NB4 (cell line): Measurements from ENCODE around the gene DESI2.
A peak's percentile ranks its signal among the peaks of the same experiment; 100 is the strongest.
"Not testable (repeated sequence)": the region's sequence is repeated elsewhere in the genome, so short reads cannot be mapped to it uniquely, and the experiment has no call there.

Experiments used
- DNase-seq: peaks from one replicate; pipeline ENCODE4 v3.0.0; 2010; ENCODE audit warnings: low read depth
- H3K4me3 ChIP-seq: one replicate; pipeline ENCODE4 v1.5.1; 2011; ENCODE audit warnings: mild to moderate bottlenecking, low read depth, low read length, moderate library complexity
- MYC ChIP-seq: IDR thresholded peaks from 2 replicates; pipeline ENCODE4 v1.6.1; 2011; ENCODE audit warnings: low read depth, low read length
- POLR2A ChIP-seq: IDR thresholded peaks from 2 replicates; pipeline ENCODE4 v1.6.1; 2011; ENCODE audit warnings: mild to moderate bottlenecking; ENCODE audit not compliant: insufficient read length; ENCODE audit errors: extremely low read depth
- TF ChIP-seq, protein P1 (sequence below): IDR thresholded peaks from one replicate; pipeline ENCODE4 v1.5.1; 2012; ENCODE audit warnings: low read depth, low read length
- TF ChIP-seq, protein P2 (sequence below): IDR thresholded peaks from 2 replicates; pipeline ENCODE4 v1.6.1; 2011; ENCODE audit warnings: low read depth, low read length

The DESI2 gene

GRCh38 chr1:244655186-244655585, 2.3 kb downstream of the DESI2 start:
- DNase-seq = no peak
- TF ChIP-seq, protein P1, sequence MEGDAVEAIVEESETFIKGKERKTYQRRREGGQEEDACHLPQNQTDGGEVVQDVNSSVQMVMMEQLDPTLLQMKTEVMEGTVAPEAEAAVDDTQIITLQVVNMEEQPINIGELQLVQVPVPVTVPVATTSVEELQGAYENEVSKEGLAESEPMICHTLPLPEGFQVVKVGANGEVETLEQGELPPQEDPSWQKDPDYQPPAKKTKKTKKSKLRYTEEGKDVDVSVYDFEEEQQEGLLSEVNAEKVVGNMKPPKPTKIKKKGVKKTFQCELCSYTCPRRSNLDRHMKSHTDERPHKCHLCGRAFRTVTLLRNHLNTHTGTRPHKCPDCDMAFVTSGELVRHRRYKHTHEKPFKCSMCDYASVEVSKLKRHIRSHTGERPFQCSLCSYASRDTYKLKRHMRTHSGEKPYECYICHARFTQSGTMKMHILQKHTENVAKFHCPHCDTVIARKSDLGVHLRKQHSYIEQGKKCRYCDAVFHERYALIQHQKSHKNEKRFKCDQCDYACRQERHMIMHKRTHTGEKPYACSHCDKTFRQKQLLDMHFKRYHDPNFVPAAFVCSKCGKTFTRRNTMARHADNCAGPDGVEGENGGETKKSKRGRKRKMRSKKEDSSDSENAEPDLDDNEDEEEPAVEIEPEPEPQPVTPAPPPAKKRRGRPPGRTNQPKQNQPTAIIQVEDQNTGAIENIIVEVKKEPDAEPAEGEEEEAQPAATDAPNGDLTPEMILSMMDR = no peak
- TF ChIP-seq, protein P2, sequence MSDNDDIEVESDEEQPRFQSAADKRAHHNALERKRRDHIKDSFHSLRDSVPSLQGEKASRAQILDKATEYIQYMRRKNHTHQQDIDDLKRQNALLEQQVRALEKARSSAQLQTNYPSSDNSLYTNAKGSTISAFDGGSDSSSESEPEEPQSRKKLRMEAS = no peak
- TF ChIP-seq MYC = no peak
- TF ChIP-seq POLR2A = no peak
- peak overlapping the region; percentile 92 for H3K4me3 ChIP-seq

- TF ChIP-seq MYC (no peak), POLR2A (no peak)
- TF ChIP-seq, protein P2 = no peak
- TF ChIP-seq, protein P1 = no peak
- no peak for DNase-seq
- no peak overlapping the region for H3K4me3 ChIP-seq
These were observed 4.5 kb downstream of the DESI2 start for GRCh38 chr1:244657421-244657820.

DNA sequence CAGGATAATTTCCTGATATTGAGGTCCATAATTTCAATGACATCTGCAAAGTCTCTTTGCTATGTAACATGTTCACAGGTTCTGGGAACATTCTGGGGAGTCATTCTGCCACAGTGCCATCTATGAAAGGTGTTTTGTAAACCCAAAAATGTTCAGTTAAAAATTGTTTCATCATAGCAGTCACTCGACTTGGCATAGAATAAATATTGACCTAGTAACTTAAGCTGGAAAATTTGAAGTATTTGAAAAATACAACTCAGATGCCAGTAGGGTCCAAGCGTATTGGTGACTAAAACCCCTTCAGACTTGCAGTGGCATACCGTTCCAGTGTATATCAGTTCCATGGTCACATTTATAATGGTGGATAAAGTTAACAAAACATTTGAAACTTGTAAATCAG, 6.8 kb downstream of the DESI2 start:
- no peak overlapping the region for H3K4me3 ChIP-seq
- TF ChIP-seq, protein P1 = no peak
- TF ChIP-seq, protein P2 = no peak
- no peak for TF ChIP-seq MYC
- DNase-seq = no peak

GRCh38 chr1:244660595-244660994, 7.7 kb downstream of the DESI2 start:
- TF ChIP-seq, protein P2 = no peak
- TF ChIP-seq, protein P1 = no peak
- TF ChIP-seq POLR2A (no peak), MYC (no peak)
- H3K4me3 ChIP-seq = no peak overlapping the region
- DNase-seq = no peak

GRCh38 chr1:244661569-244662312, 8.8 kb downstream of the DESI2 start:
- not testable (repeated sequence) for DNase-seq, H3K4me3 ChIP-seq

DNA sequence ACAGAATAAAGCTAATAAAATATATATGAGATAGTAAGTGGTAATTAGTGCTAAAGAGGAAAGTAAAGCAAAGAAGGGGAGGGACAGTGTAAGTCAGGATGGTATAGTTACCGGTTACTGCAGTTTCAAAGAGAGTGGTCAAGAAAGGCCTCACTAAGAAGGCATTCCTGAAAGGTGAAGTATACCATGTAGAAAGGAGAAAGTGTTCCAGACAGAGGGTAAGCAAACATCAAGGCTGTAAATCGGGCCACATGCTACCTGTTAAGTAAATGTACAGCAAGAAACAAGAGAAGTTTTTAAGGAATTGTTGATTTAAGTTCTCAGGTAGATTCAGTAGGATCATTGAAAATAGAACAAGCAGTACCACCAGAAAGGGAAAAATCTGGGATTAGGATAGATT, 9.7 kb downstream of the DESI2 start:
- no peak for DNase-seq
- TF ChIP-seq, protein P2 = no peak
- TF ChIP-seq MYC = no peak
- no peak for TF ChIP-seq POLR2A
- TF ChIP-seq, protein P1 = no peak
- no peak overlapping the region for H3K4me3 ChIP-seq
